PC-3 (cell line): ENCODE data around the gene CAMK4. TPM values are rescaled to one million over a fixed set of nuclear protein-coding genes. Genes with fewer than 3 reads are reported as not detected.

Source experiments
- ATAC-seq: fragments of 200-7000 bp; cut with Tn5 transposase; 2 replicates; pipeline ENCODE4 v1.9.1; 2020; ENCODE audit warnings: mild to moderate bottlenecking, moderate library complexity
- BruUV-seq: library from RNA; stranded (reverse); fragments of 400-500 nt; replicated peaks from 2 replicates; lab custom pipeline; 2021; lab: Mats Ljungman, UMichigan
- CTCF ChIA-PET: fragments of 300-600 bp; sonication (Branson Sonifier 250); formaldehyde crosslinking; loops from one replicate; lab custom pipeline; 2022; ENCODE audit warnings: antibody characterized with exemption; lab: Charles Lee
- POLR2A ChIA-PET: fragments of 300-600 bp; sonication (Branson Sonifier 250); formaldehyde crosslinking; loops from one replicate; lab custom pipeline; 2022; ENCODE audit warnings: antibody characterized with exemption; ENCODE audit not compliant: unreplicated experiment; lab: Charles Lee
- DNase-seq: peaks from one replicate; pipeline ENCODE4 v3.0.0-alpha.2; 2015
- H2AFZ ChIP-seq: fragments of 300-600 bp; sonication (generic); 2 replicates; pipeline ENCODE4 v1.6.0; 2016; ENCODE audit warnings: antibody characterized with exemption, low read length
- H3F3A ChIP-seq: fragments of 300-600 bp; sonication (generic); one replicate; pipeline ENCODE4 v1.6.0; 2017; ENCODE audit warnings: antibody characterized with exemption, low read length, control low read depth, mild to moderate bottlenecking; ENCODE audit not compliant: unreplicated experiment
- H3K27ac ChIP-seq: fragments of 300-600 bp; sonication (generic); 2 replicates; pipeline ENCODE4 v1.5.1; 2016; ENCODE audit warnings: mild to moderate bottlenecking, low read length
- H3K27me3 ChIP-seq: fragments of 300-600 bp; sonication (generic); 2 replicates; pipeline ENCODE4 v1.6.1; 2016; ENCODE audit warnings: low read length, mixed read lengths
- H3K36me3 ChIP-seq: fragments of 300-600 bp; sonication (generic); 2 replicates; pipeline ENCODE4 v1.6.1; 2016; ENCODE audit warnings: low read depth, mixed run types, low read length, mixed read lengths
- H3K4me1 ChIP-seq: fragments of 300-600 bp; sonication (generic); 2 replicates; pipeline ENCODE4 v1.5.1; 2016; ENCODE audit warnings: low read length; ENCODE audit not compliant: insufficient read depth
- H3K4me2 ChIP-seq: fragments of 300-600 bp; sonication (generic); 2 replicates; pipeline ENCODE4 v1.6.0; 2016; ENCODE audit warnings: low read length
- H3K4me3 ChIP-seq: fragments of 300-600 bp; sonication (generic); 2 replicates; pipeline ENCODE4 v1.5.1; 2016; ENCODE audit warnings: mild to moderate bottlenecking, low read length, mixed read lengths
- H3K79me2 ChIP-seq: fragments of 300-600 bp; sonication (generic); 2 replicates; pipeline ENCODE4 v1.6.1; 2017; ENCODE audit warnings: low read length, mixed read lengths
- H3K9ac ChIP-seq: fragments of 300-600 bp; sonication (generic); 2 replicates; pipeline ENCODE4 v1.6.0; 2016; ENCODE audit warnings: mild to moderate bottlenecking, low read length
- H3K9me2 ChIP-seq: fragments of 300-600 bp; sonication (generic); replicated peaks from 2 replicates; pipeline ENCODE4 v1.6.1; 2016; ENCODE audit warnings: mixed run types, low read length, mixed read lengths
- H3K9me3 ChIP-seq: fragments of 300-600 bp; sonication (generic); 2 replicates; pipeline ENCODE4 v1.6.1; 2016; ENCODE audit warnings: low read length, mixed read lengths
- H4K20me1 ChIP-seq: fragments of 300-600 bp; sonication (generic); 2 replicates; pipeline ENCODE4 v1.6.1; 2016; ENCODE audit warnings: low read length, mixed read lengths
- EZH2 ChIP-seq: fragments of 300-600 bp; sonication (generic); IDR thresholded peaks from one replicate; pipeline ENCODE4 v1.6.1; 2017; ENCODE audit warnings: antibody characterized with exemption, mild to moderate bottlenecking, low read length; ENCODE audit not compliant: unreplicated experiment
- EZH2phosphoT487 ChIP-seq: fragments of 300-600 bp; sonication (generic); IDR thresholded peaks from 2 replicates; pipeline ENCODE4 v1.6.1; 2018; ENCODE audit warnings: mild to moderate bottlenecking, antibody characterized with exemption, low read length, borderline replicate concordance
- intact Hi-C: fragments of 100-400 bp; cut with micrococcal nuclease; formaldehyde crosslinking; loops from 2 replicates; pipeline ENCODE4 v1.9.0; 2023
- total RNA-seq: library from RNA; depleted of rRNA; stranded (reverse); fragments of >200 nt; gene quantifications from 2 replicates; pipeline ENCODE4 v1.2.3, GENCODE V29; 2014
- TF ChIP-seq, protein P1 (sequence below): fragments of 300-600 bp; sonication (generic); conservative IDR thresholded peaks from 2 replicates; pipeline ENCODE4 v1.5.1; 2017; ENCODE audit warnings: antibody characterized with exemption, low read depth, mild to moderate bottlenecking, low read length

The CAMK4 gene
- total RNA-seq, 1 experiment from 2014 or later = 0.55 TPM

GRCh38 chr5:111234125-111234524 is 9.9 kb downstream of the CAMK4 start:
- no TSS peak for BruUV-seq
- Histone ChIP-seq H3K36me3 (no peaks in the 10 kb centered on the region), H3K9me2 (no peaks in the 10 kb centered on the region), H3K27ac (no peak overlapping the region), H3K79me2 (no peaks in the 10 kb centered on the region), H3F3A (no peaks in the 10 kb centered on the region), H3K4me3 (no peak overlapping the region), H3K4me2 (no peak overlapping the region), H3K9me3 (no peaks in the 10 kb centered on the region), H3K27me3 (peaks cover 70% of the 10 kb centered on the region), H3K9ac (no peak overlapping the region), H3K4me1 (no peaks in the 10 kb centered on the region), H4K20me1 (no peaks in the 10 kb centered on the region), H2AFZ (no peak overlapping the region)
- intact Hi-C loops = no loop called here
- ATAC-seq (no peak), DNase-seq (no peak)
- TF ChIP-seq, protein P1, sequence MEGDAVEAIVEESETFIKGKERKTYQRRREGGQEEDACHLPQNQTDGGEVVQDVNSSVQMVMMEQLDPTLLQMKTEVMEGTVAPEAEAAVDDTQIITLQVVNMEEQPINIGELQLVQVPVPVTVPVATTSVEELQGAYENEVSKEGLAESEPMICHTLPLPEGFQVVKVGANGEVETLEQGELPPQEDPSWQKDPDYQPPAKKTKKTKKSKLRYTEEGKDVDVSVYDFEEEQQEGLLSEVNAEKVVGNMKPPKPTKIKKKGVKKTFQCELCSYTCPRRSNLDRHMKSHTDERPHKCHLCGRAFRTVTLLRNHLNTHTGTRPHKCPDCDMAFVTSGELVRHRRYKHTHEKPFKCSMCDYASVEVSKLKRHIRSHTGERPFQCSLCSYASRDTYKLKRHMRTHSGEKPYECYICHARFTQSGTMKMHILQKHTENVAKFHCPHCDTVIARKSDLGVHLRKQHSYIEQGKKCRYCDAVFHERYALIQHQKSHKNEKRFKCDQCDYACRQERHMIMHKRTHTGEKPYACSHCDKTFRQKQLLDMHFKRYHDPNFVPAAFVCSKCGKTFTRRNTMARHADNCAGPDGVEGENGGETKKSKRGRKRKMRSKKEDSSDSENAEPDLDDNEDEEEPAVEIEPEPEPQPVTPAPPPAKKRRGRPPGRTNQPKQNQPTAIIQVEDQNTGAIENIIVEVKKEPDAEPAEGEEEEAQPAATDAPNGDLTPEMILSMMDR = no peak
- TF ChIP-seq EZH2phosphoT487 (no peak), EZH2 (no peak)
- ChIA-PET CTCF (no interaction called here), POLR2A (no interaction called here)

GRCh38 chr5:111235635-111236034 is 11.5 kb downstream of the CAMK4 start:
- no peak overlapping the region for H2AFZ ChIP-seq
- BruUV-seq = no TSS peak
- no peak overlapping the region for H3K27ac ChIP-seq
- TF ChIP-seq EZH2phosphoT487 (no peak), EZH2 (no peak)
- TF ChIP-seq, protein P1 = no peak
- H3K9me3 ChIP-seq = no peaks in the 10 kb centered on the region
- ChIA-PET POLR2A (no interaction called here), CTCF (no interaction called here)
- H3K9me2 ChIP-seq = no peaks in the 10 kb centered on the region
- H3K4me3 ChIP-seq = no peak overlapping the region
- ATAC-seq (no peak), DNase-seq (no peak)
- H3K9ac ChIP-seq = no peak overlapping the region
- no peaks in the 10 kb centered on the region for H3F3A ChIP-seq
- intact Hi-C loops = no loop called here
- H3K79me2 ChIP-seq = no peaks in the 10 kb centered on the region
- H3K36me3 ChIP-seq = no peaks in the 10 kb centered on the region
- no peak overlapping the region for H3K4me2 ChIP-seq
- peaks cover 73% of the 10 kb centered on the region for H3K27me3 ChIP-seq
- no peaks in the 10 kb centered on the region for H3K4me1 ChIP-seq
- H4K20me1 ChIP-seq = no peaks in the 10 kb centered on the region

- Histone ChIP-seq H3K9me3 (no peaks in the 10 kb centered on the region), H4K20me1 (no peaks in the 10 kb centered on the region), H3K79me2 (no peaks in the 10 kb centered on the region), H2AFZ (no peak overlapping the region), H3K9me2 (no peaks in the 10 kb centered on the region), H3K4me3 (no peak overlapping the region), H3K4me1 (no peaks in the 10 kb centered on the region), H3K36me3 (no peaks in the 10 kb centered on the region), H3K27ac (no peak overlapping the region), H3K9ac (no peak overlapping the region), H3K4me2 (no peak overlapping the region), H3F3A (no peaks in the 10 kb centered on the region), H3K27me3 (peaks cover 72% of the 10 kb centered on the region)
- DNase-seq = no peak
- no TSS peak for BruUV-seq
- no peak for ATAC-seq
- intact Hi-C loops = no loop called here
- CTCF ChIA-PET = no interaction called here
- TF ChIP-seq EZH2 (no peak), EZH2phosphoT487 (no peak)
- TF ChIP-seq, protein P1 = no peak
- POLR2A ChIA-PET = no interaction called here
These were observed 12.2 kb downstream of the CAMK4 start for GRCh38 chr5:111236348-111236747.
